Left renal cortex interstitium (tissue), 4 donors: ENCODE data around the gene ALDH1A3. TPM values are rescaled to one million over a fixed set of nuclear protein-coding genes. Genes with fewer than 3 reads are reported as not detected.

ENCODE experiments used
- DNase-seq, 4 donors: peaks; one replicate each; pipeline ENCODE4 v3.0.0-alpha.2; 2013; ENCODE audit warnings: low read depth in 4 of 4, low spot score in 2 of 4, missing footprints in 1 of 4
- polyA plus RNA-seq, 4 donors: library from polyadenylated mRNA; unstranded; fragments of 120-200 nt; gene quantifications; one replicate each; pipeline ENCODE4 v1.2.1, GENCODE V29; 2013; ENCODE audit not compliant: insufficient read length in 4 of 4

ALDH1A3 gene
- polyA plus RNA-seq, 4 donors = 3.0 to 6.6 (median 5.3) TPM

- no peak for DNase-seq
These were observed 43.4 kb downstream of the ALDH1A3 start for GRCh38 chr15:100923076-100923475.

GRCh38 chr15:100923902-100924301, 44.3 kb downstream of the ALDH1A3 start:
- DNase-seq = no peak

GRCh38 chr15:100924436-100924835, 44.8 kb downstream of the ALDH1A3 start:
- no peak for DNase-seq

GRCh38 chr15:100925480-100925879, 45.8 kb downstream of the ALDH1A3 start:
- no peak for DNase-seq

GRCh38 chr15:100926258-100926657, 46.6 kb downstream of the ALDH1A3 start:
- no peak for DNase-seq

GRCh38 chr15:100926971-100927756, 47.5 kb downstream of the ALDH1A3 start:
- no peak for DNase-seq

- no peak for DNase-seq
These were observed 49.1 kb downstream of the ALDH1A3 start for GRCh38 chr15:100928632-100929280.

GRCh38 chr15:100929641-100930042, 50.0 kb downstream of the ALDH1A3 start:
- DNase-seq = no peak

- no peak for DNase-seq
These were observed 50.7 kb downstream of the ALDH1A3 start for GRCh38 chr15:100930306-100930848.

- DNase-seq = no peak
These were observed 51.7 kb downstream of the ALDH1A3 start for GRCh38 chr15:100931143-100931890.

GRCh38 chr15:100932676-100933348, 53.2 kb downstream of the ALDH1A3 start:
- DNase-seq = no peak

GRCh38 chr15:100934166-100934565, 54.5 kb downstream of the ALDH1A3 start:
- no peak for DNase-seq

GRCh38 chr15:100934726-100935125, 55.1 kb downstream of the ALDH1A3 start:
- DNase-seq = no peak

GRCh38 chr15:100937171-100937570, 57.5 kb downstream of the ALDH1A3 start:
- DNase-seq = no peak

- no peak for DNase-seq
These were observed 60.2 kb downstream of the ALDH1A3 start for GRCh38 chr15:100939791-100940190.

GRCh38 chr15:100940767-100941379, 61.2 kb downstream of the ALDH1A3 start:
- no peak for DNase-seq

- DNase-seq = no peak
These were observed 61.9 kb downstream of the ALDH1A3 start for GRCh38 chr15:100941536-100941935.

- no peak for DNase-seq
These were observed 63.2 kb downstream of the ALDH1A3 start for GRCh38 chr15:100942656-100943425.

- no peak for DNase-seq
These were observed 64.7 kb downstream of the ALDH1A3 start for GRCh38 chr15:100944244-100944895.
